ENCODE data around the gene UNC119. TPM values are rescaled to one million over a fixed set of nuclear protein-coding genes. Genes with fewer than 3 reads are reported as not detected.

Gene UNC119
- polyA plus RNA-seq, 2 donors: 15.3 to 20.1 TPM

DNA sequence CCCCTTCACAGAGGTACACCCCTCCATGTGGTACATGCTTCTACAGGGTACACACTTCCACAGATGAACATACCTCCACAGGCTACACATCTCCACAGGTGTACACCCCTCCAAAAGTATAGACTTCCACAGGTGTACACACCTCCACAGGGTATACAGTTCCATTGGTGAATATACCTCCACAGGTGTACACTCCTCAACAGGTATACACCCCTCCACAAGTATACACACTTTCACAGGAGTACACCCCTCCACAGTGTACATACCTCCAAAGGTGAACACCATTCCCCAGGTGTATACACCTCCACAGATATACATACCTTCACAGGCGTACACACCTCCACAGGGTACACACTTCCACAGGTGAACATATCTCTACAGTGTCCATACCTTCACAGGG is 36.9 kb downstream of the UNC119 start:
- H3K4me1 ChIP-seq (ENCODE audit: control insufficient read depth in 2 of 2, insufficient read depth in 2 of 2, low read length in 1 of 2): peaks cover 0 to 9% of the 10 kb centered on the region in 2 donors
- 93 to 95% methylated on average over 1 of the region's 1 CpG for WGBS, 2 donors
- no peak overlapping the region for H3K4me3 ChIP-seq (ENCODE audit: low read depth in 1 of 2, low read length in 2 of 2)
- H3K27ac ChIP-seq (ENCODE audit: low read depth in 2 of 2, low read length in 1 of 2): no peak overlapping the region
- no peaks in the 10 kb centered on the region for H3K9me3 ChIP-seq (ENCODE audit: control insufficient read depth in 2 of 2, insufficient read depth in 1 of 2, low read depth in 1 of 2, low read length in 1 of 2)
- no peaks in the 10 kb centered on the region for H3K27me3 ChIP-seq (ENCODE audit: control insufficient read depth in 1 of 2, insufficient read depth in 2 of 2, low read length in 2 of 2)
- H3K36me3 ChIP-seq (ENCODE audit: control insufficient read depth in 2 of 2, insufficient read depth in 2 of 2, low read length in 1 of 2): peaks cover 0 to 5% of the 10 kb centered on the region in 2 donors

DNA sequence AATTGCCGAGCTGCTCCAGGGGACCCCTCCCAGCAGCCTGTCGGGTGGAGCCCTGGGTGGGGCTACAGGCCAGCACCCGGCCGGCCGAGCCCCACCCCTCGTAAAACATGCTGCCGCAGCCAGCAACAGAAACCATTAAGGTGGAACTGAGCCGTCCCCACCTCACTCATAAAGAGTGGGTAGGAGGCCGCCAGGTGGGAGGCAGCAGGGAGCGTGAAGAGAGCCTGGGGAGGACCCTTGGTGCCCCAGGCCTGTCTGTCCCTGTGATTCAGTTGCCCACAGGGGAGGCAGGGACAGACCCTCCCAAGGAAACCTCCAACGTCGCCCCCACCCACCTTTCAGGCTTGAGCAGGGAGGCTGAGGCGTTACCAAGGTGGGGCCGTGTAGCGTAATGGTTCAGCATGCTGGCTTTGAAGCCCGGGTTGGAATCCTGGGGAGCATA is 37.8 kb downstream of the UNC119 start:
- H3K4me3 ChIP-seq (ENCODE audit: low read depth in 1 of 2, low read length in 2 of 2): no peak overlapping the region
- no peaks in the 10 kb centered on the region for H3K27me3 ChIP-seq (ENCODE audit: control insufficient read depth in 1 of 2, insufficient read depth in 2 of 2, low read length in 2 of 2)
- 43% methylated on average over 16 of the region's 16 CpGs for WGBS, 2 donors
- H3K9me3 ChIP-seq (ENCODE audit: control insufficient read depth in 2 of 2, insufficient read depth in 1 of 2, low read depth in 1 of 2, low read length in 1 of 2): no peaks in the 10 kb centered on the region
- H3K27ac ChIP-seq (ENCODE audit: low read depth in 2 of 2, low read length in 1 of 2): peak overlapping the region; percentile 62 to 75
- peaks cover 0 to 13% of the 10 kb centered on the region in 2 donors for H3K4me1 ChIP-seq (ENCODE audit: control insufficient read depth in 2 of 2, insufficient read depth in 2 of 2, low read length in 1 of 2)
- H3K36me3 ChIP-seq (ENCODE audit: control insufficient read depth in 2 of 2, insufficient read depth in 2 of 2, low read length in 1 of 2): peaks cover 0 to 6% of the 10 kb centered on the region in 2 donors

DNA sequence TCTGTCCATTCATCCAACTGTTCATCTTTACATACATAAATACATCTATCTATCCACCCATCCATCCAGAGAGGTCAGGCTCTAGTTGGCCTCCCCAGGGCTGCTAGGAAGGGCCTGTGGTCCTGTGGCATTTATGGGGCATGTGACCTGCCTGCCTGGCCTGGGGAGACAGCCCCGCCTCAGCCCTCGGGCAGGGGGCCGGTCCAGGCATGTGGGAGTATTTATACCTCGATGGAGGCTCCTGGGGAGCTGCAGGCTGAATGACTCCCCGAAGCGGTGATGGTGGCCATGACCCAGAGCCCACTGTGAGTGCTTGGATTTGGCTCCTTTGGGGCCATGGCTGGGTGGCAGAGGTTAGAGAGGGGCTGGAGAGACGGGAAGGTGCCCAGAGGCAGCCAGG is 38.9 kb downstream of the UNC119 start:
- Histone ChIP-seq H3K4me3 (ENCODE audit: low read depth in 1 of 2, low read length in 2 of 2) (no peak overlapping the region), H3K36me3 (ENCODE audit: control insufficient read depth in 2 of 2, insufficient read depth in 2 of 2, low read length in 1 of 2) (peaks cover 0 to 4% of the 10 kb centered on the region in 2 donors), H3K27ac (ENCODE audit: low read depth in 2 of 2, low read length in 1 of 2) (peak overlapping the region in 1 of 2 donors; percentile 75), H3K4me1 (ENCODE audit: control insufficient read depth in 2 of 2, insufficient read depth in 2 of 2, low read length in 1 of 2) (peaks cover 0 to 17% of the 10 kb centered on the region in 2 donors), H3K27me3 (ENCODE audit: control insufficient read depth in 1 of 2, insufficient read depth in 2 of 2, low read length in 2 of 2) (no peaks in the 10 kb centered on the region), H3K9me3 (ENCODE audit: control insufficient read depth in 2 of 2, insufficient read depth in 1 of 2, low read depth in 1 of 2, low read length in 1 of 2) (no peaks in the 10 kb centered on the region)
- 65 to 73% methylated on average over 6 to 7 of the region's 7 CpGs for WGBS, 2 donors

DNA sequence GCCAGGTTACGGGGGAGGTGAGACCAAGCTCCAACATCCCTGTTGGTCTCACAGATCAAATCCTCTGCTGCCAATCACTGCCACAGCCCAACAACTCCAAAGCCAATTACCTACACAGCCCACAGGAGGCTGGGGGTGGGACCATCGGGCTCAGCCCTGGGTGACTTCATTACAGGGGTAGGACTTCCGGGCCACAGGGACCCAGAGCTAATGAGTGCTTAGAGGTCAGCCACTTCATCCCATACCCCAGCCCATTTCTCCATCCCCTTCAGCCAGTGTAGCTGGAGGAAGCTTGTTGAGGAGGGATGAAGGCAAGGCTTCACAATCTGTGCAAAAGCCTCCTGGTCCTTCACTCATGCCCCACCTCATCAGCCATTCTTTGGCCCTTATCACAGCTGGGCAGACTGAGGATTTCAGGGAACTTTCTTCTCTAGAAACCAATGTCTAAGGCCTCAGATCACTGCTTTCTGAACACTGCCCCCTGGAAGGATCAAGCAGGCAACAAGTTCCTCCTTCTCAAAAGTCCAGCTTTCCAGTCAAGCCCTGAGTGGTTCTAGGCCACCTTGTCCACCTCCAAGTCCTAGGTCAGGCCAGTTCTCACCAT is 40.5 kb downstream of the UNC119 start:
- H3K36me3 ChIP-seq (ENCODE audit: control insufficient read depth in 2 of 2, insufficient read depth in 2 of 2, low read length in 1 of 2): peaks cover 0 to 4% of the 10 kb centered on the region in 2 donors
- 85 to 93% methylated on average over 3 of the region's 3 CpGs for WGBS, 2 donors
- H3K4me1 ChIP-seq (ENCODE audit: control insufficient read depth in 2 of 2, insufficient read depth in 2 of 2, low read length in 1 of 2): peaks cover 0 to 23% of the 10 kb centered on the region in 2 donors
- H3K27ac ChIP-seq (ENCODE audit: low read depth in 2 of 2, low read length in 1 of 2): no peak overlapping the region
- no peaks in the 10 kb centered on the region for H3K9me3 ChIP-seq (ENCODE audit: control insufficient read depth in 2 of 2, insufficient read depth in 1 of 2, low read depth in 1 of 2, low read length in 1 of 2)
- no peaks in the 10 kb centered on the region for H3K27me3 ChIP-seq (ENCODE audit: control insufficient read depth in 1 of 2, insufficient read depth in 2 of 2, low read length in 2 of 2)
- H3K4me3 ChIP-seq (ENCODE audit: low read depth in 1 of 2, low read length in 2 of 2): no peak overlapping the region

DNA sequence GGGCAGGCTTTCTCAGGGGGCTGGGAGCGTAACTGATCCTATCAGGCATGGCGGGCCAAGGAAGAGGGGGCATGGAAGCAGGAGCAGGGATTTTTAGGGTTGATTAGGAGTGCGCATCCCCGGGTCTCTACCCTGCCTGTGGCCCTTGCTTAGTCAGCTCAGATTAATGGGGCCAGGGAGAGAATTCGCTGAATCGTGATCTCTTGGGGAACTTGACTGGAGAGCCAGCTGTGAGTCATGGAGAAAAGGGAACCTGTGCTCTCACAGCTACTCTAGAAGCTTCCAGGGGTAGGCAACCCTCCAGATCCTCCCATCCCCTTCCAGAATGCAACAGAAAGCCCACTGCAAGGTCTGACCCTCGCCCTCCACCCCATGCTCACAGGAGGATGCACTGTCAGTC is 42.6 kb downstream of the UNC119 start:
- Histone ChIP-seq H3K4me3 (ENCODE audit: low read depth in 1 of 2, low read length in 2 of 2) (no peak overlapping the region), H3K27ac (ENCODE audit: low read depth in 2 of 2, low read length in 1 of 2) (no peak overlapping the region), H3K9me3 (ENCODE audit: control insufficient read depth in 2 of 2, insufficient read depth in 1 of 2, low read depth in 1 of 2, low read length in 1 of 2) (no peaks in the 10 kb centered on the region), H3K27me3 (ENCODE audit: control insufficient read depth in 1 of 2, insufficient read depth in 2 of 2, low read length in 2 of 2) (no peaks in the 10 kb centered on the region), H3K36me3 (ENCODE audit: control insufficient read depth in 2 of 2, insufficient read depth in 2 of 2, low read length in 1 of 2) (peaks cover 0 to 4% of the 10 kb centered on the region in 2 donors), H3K4me1 (ENCODE audit: control insufficient read depth in 2 of 2, insufficient read depth in 2 of 2, low read length in 1 of 2) (peaks cover 0 to 34% of the 10 kb centered on the region in 2 donors)
- 57 to 79% methylated on average over 7 of the region's 7 CpGs for WGBS, 2 donors

DNA sequence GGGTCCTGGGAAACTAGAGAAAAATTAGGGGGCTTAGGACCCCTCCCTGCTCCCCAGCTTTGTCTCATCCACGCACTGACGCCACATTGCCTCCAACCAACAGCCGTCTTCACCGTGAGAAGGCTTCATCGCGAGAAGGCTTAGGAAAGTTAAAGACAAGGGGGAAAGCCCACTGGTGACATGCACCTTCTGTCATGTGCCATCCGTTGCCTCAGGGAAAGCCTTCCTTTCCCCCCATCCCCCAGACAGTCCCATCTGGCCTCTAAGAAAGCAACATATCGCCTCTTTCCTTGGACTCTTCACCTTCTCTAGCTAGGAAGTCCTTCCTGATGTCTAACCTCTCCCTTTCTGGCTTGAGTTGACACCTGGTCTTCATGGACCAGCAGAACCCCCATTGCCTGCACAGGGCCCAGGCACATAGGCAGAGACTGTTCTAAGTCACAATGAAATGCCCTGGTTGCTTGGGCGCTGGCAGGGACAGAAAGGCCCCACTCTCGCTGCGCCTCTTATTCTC is 44.2 kb downstream of the UNC119 start:
- Histone ChIP-seq H3K36me3 (ENCODE audit: control insufficient read depth in 2 of 2, insufficient read depth in 2 of 2, low read length in 1 of 2) (peaks cover 0 to 4% of the 10 kb centered on the region in 2 donors), H3K27ac (ENCODE audit: low read depth in 2 of 2, low read length in 1 of 2) (peak overlapping the region; percentile 69 to 87), H3K27me3 (ENCODE audit: control insufficient read depth in 1 of 2, insufficient read depth in 2 of 2, low read length in 2 of 2) (no peaks in the 10 kb centered on the region), H3K4me1 (ENCODE audit: control insufficient read depth in 2 of 2, insufficient read depth in 2 of 2, low read length in 1 of 2) (peaks cover 0 to 27% of the 10 kb centered on the region in 2 donors), H3K9me3 (ENCODE audit: control insufficient read depth in 2 of 2, insufficient read depth in 1 of 2, low read depth in 1 of 2, low read length in 1 of 2) (no peaks in the 10 kb centered on the region), H3K4me3 (ENCODE audit: low read depth in 1 of 2, low read length in 2 of 2) (peak overlapping the region; percentile 0 to 26)
- 55 to 56% methylated on average over 11 of the region's 11 CpGs for whole genome bisulfite sequencing, 2 donors

DNA sequence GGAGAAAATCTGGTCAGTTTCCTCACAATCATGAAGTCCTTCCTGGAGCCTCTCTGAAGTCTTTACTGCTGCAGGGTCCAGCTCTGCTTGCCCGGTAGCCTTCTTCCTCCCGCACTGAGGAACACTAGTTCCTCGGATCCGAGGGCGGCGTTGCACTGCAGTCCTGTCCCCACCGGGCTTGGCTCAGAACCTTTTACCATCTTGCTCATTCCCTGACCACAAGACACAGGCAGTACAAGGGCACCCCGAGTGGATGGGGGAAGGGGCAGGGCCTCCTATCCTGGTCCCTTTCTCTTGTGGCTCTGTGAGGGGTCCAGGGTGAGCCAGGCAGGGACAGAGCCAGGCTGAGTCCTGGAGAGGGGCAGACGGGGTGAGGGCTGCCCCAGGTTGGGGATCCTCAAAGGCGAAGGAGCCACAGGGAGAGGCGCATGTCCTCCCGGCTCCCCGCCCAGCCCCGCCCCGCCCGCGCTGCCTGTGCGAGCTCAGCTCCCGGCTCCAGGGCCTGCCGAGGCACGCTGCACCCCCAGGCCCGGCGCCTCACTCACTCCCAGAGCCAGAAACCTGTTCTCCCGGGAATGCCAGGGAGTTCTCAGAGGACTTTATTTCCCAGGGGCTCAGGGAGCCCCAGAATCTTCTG is 44.7 kb downstream of the UNC119 start:
- WGBS, 2 donors: 27% methylated on average over 24 of the region's 24 CpGs
- H3K9me3 ChIP-seq (ENCODE audit: control insufficient read depth in 2 of 2, insufficient read depth in 1 of 2, low read depth in 1 of 2, low read length in 1 of 2): no peaks in the 10 kb centered on the region
- H3K27me3 ChIP-seq (ENCODE audit: control insufficient read depth in 1 of 2, insufficient read depth in 2 of 2, low read length in 2 of 2): no peaks in the 10 kb centered on the region
- peak overlapping the region; percentile 43 to 49 for H3K4me3 ChIP-seq (ENCODE audit: low read depth in 1 of 2, low read length in 2 of 2)
- H3K4me1 ChIP-seq (ENCODE audit: control insufficient read depth in 2 of 2, insufficient read depth in 2 of 2, low read length in 1 of 2): peaks cover 0 to 27% of the 10 kb centered on the region in 2 donors
- peak overlapping the region; percentile 69 to 88 for H3K27ac ChIP-seq (ENCODE audit: low read depth in 2 of 2, low read length in 1 of 2)
- H3K36me3 ChIP-seq (ENCODE audit: control insufficient read depth in 2 of 2, insufficient read depth in 2 of 2, low read length in 1 of 2): peaks cover 0 to 4% of the 10 kb centered on the region in 2 donors

DNA sequence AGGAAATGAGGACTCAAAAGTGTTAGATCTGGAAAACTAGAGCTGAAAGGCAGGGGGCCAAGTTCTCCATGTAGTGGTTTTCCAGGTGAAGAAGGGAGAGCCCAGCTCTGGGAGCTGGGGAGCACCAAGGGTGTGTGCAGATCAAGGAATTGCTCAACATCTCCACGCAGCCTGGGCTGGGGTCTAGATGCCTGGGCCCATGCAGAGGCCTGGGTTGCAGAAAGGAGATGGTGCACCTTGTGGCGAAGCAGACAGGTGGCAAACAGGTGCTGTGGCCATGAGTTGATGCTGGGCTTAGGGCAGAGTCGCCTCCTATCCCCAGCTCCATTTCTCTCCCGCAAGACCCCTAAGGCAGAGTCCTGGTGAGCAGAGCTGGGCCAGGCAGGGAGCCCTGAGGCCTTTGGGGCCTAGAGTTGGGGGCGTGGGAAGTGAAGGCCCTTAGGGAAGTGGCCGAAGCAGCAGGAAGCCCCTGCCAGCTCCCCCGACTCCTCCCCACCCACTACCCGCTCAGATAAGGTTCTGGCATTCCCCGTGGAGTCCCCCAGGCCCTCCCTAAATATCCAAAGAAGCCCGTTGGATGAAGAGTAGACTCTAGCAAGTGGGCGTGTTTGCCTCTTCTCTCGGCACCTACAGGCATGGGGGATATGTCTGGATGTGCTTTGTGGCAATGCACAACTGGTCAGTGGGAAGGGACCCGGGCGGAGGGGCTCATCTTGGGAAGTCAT is 45.5 kb downstream of the UNC119 start:
- H3K27me3 ChIP-seq (ENCODE audit: control insufficient read depth in 1 of 2, insufficient read depth in 2 of 2, low read length in 2 of 2): no peaks in the 10 kb centered on the region
- H3K9me3 ChIP-seq (ENCODE audit: control insufficient read depth in 2 of 2, insufficient read depth in 1 of 2, low read depth in 1 of 2, low read length in 1 of 2): no peaks in the 10 kb centered on the region
- peak overlapping the region; percentile 43 to 49 for H3K4me3 ChIP-seq (ENCODE audit: low read depth in 1 of 2, low read length in 2 of 2)
- 51 to 62% methylated on average over 14 of the region's 14 CpGs for WGBS, 2 donors
- peaks cover 0 to 27% of the 10 kb centered on the region in 2 donors for H3K4me1 ChIP-seq (ENCODE audit: control insufficient read depth in 2 of 2, insufficient read depth in 2 of 2, low read length in 1 of 2)
- peak overlapping the region; percentile 69 to 88 for H3K27ac ChIP-seq (ENCODE audit: low read depth in 2 of 2, low read length in 1 of 2)
- H3K36me3 ChIP-seq (ENCODE audit: control insufficient read depth in 2 of 2, insufficient read depth in 2 of 2, low read length in 1 of 2): peaks cover 0 to 2% of the 10 kb centered on the region in 2 donors

DNA sequence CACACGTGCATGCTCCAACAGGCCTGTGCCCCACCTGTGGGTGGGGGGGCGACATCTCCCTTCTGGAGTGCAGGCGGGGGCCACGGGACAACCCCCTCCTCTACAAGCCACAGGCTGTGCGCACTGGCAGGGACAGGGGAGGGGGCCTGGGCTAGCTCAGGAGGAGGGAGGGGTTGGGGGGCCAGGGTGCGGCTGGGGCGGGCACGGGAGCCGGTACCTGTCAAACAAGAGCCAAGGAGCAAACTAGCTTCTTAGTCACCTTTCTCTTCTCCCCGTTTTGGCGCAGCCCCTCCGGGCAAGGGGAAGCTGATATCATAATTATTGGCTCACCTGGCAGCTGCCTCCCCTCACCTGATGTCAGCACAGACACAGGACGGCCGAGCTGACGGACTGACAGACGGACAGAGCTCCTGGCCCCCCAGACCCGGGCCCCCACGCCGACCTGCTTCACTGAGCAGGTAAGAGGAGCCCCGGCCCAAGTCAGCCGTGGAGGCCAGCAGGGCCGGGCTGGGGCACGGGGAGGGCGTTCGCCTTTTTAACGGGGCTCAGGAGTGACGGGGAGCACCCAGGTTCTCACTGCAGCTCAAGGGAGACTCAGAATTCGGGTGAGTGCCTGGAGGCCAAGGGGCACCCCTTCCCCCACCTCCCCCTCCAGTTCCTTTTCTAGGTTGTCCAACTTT is 46.3 kb downstream of the UNC119 start, which contains the start of gene FOXN1:
Gene FOXN1, plus strand, starts transcription at position 363 of the 680 bp plus-strand sequence. CDS start 17,622 bp downstream, outside the sequence.
- Histone ChIP-seq H3K4me3 (ENCODE audit: low read depth in 1 of 2, low read length in 2 of 2) (peak within 1 kb of the TSS; percentile 43 to 49), H3K27ac (ENCODE audit: low read depth in 2 of 2, low read length in 1 of 2) (peak within 1 kb of the TSS; percentile 69 to 88), H3K9me3 (ENCODE audit: control insufficient read depth in 2 of 2, insufficient read depth in 1 of 2, low read depth in 1 of 2, low read length in 1 of 2) (no peaks in the 10 kb centered on the region), H3K27me3 (ENCODE audit: control insufficient read depth in 1 of 2, insufficient read depth in 2 of 2, low read length in 2 of 2) (no peaks in the 10 kb centered on the region), H3K4me1 (ENCODE audit: control insufficient read depth in 2 of 2, insufficient read depth in 2 of 2, low read length in 1 of 2) (peaks cover 6 to 28% of the 10 kb centered on the region in 2 donors), H3K36me3 (ENCODE audit: control insufficient read depth in 2 of 2, insufficient read depth in 2 of 2, low read length in 1 of 2) (peaks cover 0 to 2% of the 10 kb centered on the region in 2 donors)
- 46 to 71% methylated on average over 24 to 28 of the region's 28 CpGs for WGBS, 2 donors

Measured in esophagus (tissue), 2 donors.